ENCODE measurements around the gene RIPK4.

- no peak for TF ChIP-seq CTCF (conservative IDR thresholded peaks at IDR 0.05; ENCODE audit: low read depth, low read length)
- TF ChIP-seq EZH2 (IDR thresholded peaks at IDR 0.05; ENCODE audit: borderline replicate concordance, low read depth, low read length, poor library complexity, severe bottlenecking): no peak
Measured at GRCh38 chr21:41805038-41805437, 38.2 kb upstream of the RIPK4 start.
